Activated CD4-positive, alpha-beta T cell treated with anti-CD3 and anti-CD28 coated beads, Interleukin-2, amount 10 ng/mL, durations not matched to agents 24 days and 14 days (primary cell): ENCODE results near the gene HNF1B. TPM values are rescaled to one million over a fixed set of nuclear protein-coding genes. Genes with fewer than 3 reads are reported as not detected.
"Not testable (repeated sequence)": the region's sequence is repeated elsewhere in the genome, so short reads cannot be mapped to it uniquely, and the experiment has no call there.

Experiments
- DNase-seq: peaks from one replicate; pipeline ENCODE4 v3.0.0; 2022
- H3K27ac Mint-ChIP-seq: one replicate; pipeline ENCODE4 v1.8.0; 2022; ENCODE audit warnings: mild to moderate bottlenecking, mixed read lengths
- H3K27me3 Mint-ChIP-seq: one replicate; pipeline ENCODE4 v1.8.0; 2022; ENCODE audit warnings: mixed read lengths
- H3K36me3 Mint-ChIP-seq: one replicate; pipeline ENCODE4 v1.8.0; 2022; ENCODE audit warnings: low read depth, mild to moderate bottlenecking, mixed read lengths
- H3K4me1 Mint-ChIP-seq: one replicate; pipeline ENCODE4 v1.8.0; 2021; ENCODE audit warnings: mixed read lengths
- H3K4me3 Mint-ChIP-seq: one replicate; pipeline ENCODE4 v1.8.0; 2022; ENCODE audit warnings: mild to moderate bottlenecking, moderate library complexity, mixed read lengths
- H3K9me3 Mint-ChIP-seq: one replicate; pipeline ENCODE4 v1.8.0; 2021; ENCODE audit warnings: mixed read lengths
- intact Hi-C: fragments of 100-400 bp; cut with micrococcal nuclease; formaldehyde crosslinking; loops from one replicate; pipeline ENCODE4 v1.15.1; 2023
- total RNA-seq: library from RNA; stranded (reverse); gene quantifications from 2 replicates; pipeline ENCODE4 v1.2.3, GENCODE V29; 2022

The HNF1B gene
- total RNA-seq, 1 donor from 2014 or later = 2.2 TPM

GRCh38 chr17:37699285-37699973, 45.4 kb downstream of the HNF1B start:
- Mint-ChIP-seq H3K9me3 (no peaks in the 10 kb centered on the region), H3K4me1 (peaks cover 33% of the 10 kb centered on the region), H3K4me3 (no peak overlapping the region), H3K36me3 (peaks cover 1% of the 10 kb centered on the region), H3K27me3 (peaks cover 16% of the 10 kb centered on the region), H3K27ac (no peak overlapping the region)
- no peak for DNase-seq
- intact Hi-C loops = loop anchor here (2.0 kb wide), 1 partner anchor 65 kb away; no protein-coding TSS in a partner anchor

GRCh38 chr17:37698911-37699255, 46.0 kb downstream of the HNF1B start:
- Mint-ChIP-seq H3K4me1 (peaks cover 33% of the 10 kb centered on the region), H3K27ac (peak overlapping the region; percentile 55), H3K27me3 (peaks cover 15% of the 10 kb centered on the region), H3K9me3 (no peaks in the 10 kb centered on the region), H3K4me3 (peak overlapping the region; percentile 15), H3K36me3 (peaks cover 1% of the 10 kb centered on the region)
- intact Hi-C loops = loop anchor here (2.0 kb wide), 1 partner anchor 66 kb away; no protein-coding TSS in a partner anchor
- no peak for DNase-seq

- H3K9me3 Mint-ChIP-seq = no peaks in the 10 kb centered on the region
- peaks cover 1% of the 10 kb centered on the region for H3K36me3 Mint-ChIP-seq
- H3K4me3 Mint-ChIP-seq = peak overlapping the region; percentile 15
- H3K27me3 Mint-ChIP-seq = peaks cover 12% of the 10 kb centered on the region
- peaks cover 33% of the 10 kb centered on the region for H3K4me1 Mint-ChIP-seq
- intact Hi-C loops = loop anchor here (2.0 kb wide), 1 partner anchor 66 kb away; no protein-coding TSS in a partner anchor
- DNase-seq = peak; percentile 63
- peak overlapping the region; percentile 61 for H3K27ac Mint-ChIP-seq
Measured at GRCh38 chr17:37698132-37698910, 46.5 kb downstream of the HNF1B start.

GRCh38 chr17:37697381-37697780, 47.5 kb downstream of the HNF1B start:
- H3K4me1 Mint-ChIP-seq = peaks cover 31% of the 10 kb centered on the region
- H3K9me3 Mint-ChIP-seq = no peaks in the 10 kb centered on the region
- intact Hi-C loops = no loop called here
- H3K4me3 Mint-ChIP-seq = no peak overlapping the region
- peaks cover 1% of the 10 kb centered on the region for H3K36me3 Mint-ChIP-seq
- H3K27me3 Mint-ChIP-seq = peaks cover 12% of the 10 kb centered on the region
- no peak for DNase-seq
- H3K27ac Mint-ChIP-seq = peak overlapping the region; percentile 38

- Mint-ChIP-seq H3K4me1 (peaks cover 26% of the 10 kb centered on the region), H3K27me3 (peaks cover 10% of the 10 kb centered on the region), H3K27ac (no peak overlapping the region), H3K4me3 (no peak overlapping the region), H3K36me3 (peaks cover 1% of the 10 kb centered on the region), H3K9me3 (no peaks in the 10 kb centered on the region)
- intact Hi-C loops = no loop called here
- DNase-seq = no peak
Measured at GRCh38 chr17:37696366-37696765, 48.5 kb downstream of the HNF1B start.

GRCh38 chr17:37695726-37696125, 49.1 kb downstream of the HNF1B start:
- H3K27ac Mint-ChIP-seq = no peak overlapping the region
- peaks cover 22% of the 10 kb centered on the region for H3K4me1 Mint-ChIP-seq
- no peaks in the 10 kb centered on the region for H3K9me3 Mint-ChIP-seq
- intact Hi-C loops = no loop called here
- H3K4me3 Mint-ChIP-seq = no peak overlapping the region
- peaks cover 10% of the 10 kb centered on the region for H3K27me3 Mint-ChIP-seq
- no peak for DNase-seq
- peaks cover 1% of the 10 kb centered on the region for H3K36me3 Mint-ChIP-seq

GRCh38 chr17:37694734-37695133, 50.1 kb downstream of the HNF1B start:
- peaks cover 22% of the 10 kb centered on the region for H3K4me1 Mint-ChIP-seq
- DNase-seq = no peak
- H3K9me3 Mint-ChIP-seq = no peaks in the 10 kb centered on the region
- no peak overlapping the region for H3K27ac Mint-ChIP-seq
- intact Hi-C loops = no loop called here
- H3K27me3 Mint-ChIP-seq = peaks cover 10% of the 10 kb centered on the region
- H3K36me3 Mint-ChIP-seq = peaks cover 1% of the 10 kb centered on the region
- no peak overlapping the region for H3K4me3 Mint-ChIP-seq

- H3K36me3 Mint-ChIP-seq = no peaks in the 10 kb centered on the region
- peaks cover 13% of the 10 kb centered on the region for H3K4me1 Mint-ChIP-seq
- no peak overlapping the region for H3K4me3 Mint-ChIP-seq
- no peak overlapping the region for H3K27ac Mint-ChIP-seq
- intact Hi-C loops = no loop called here
- DNase-seq = no peak
- peaks cover 10% of the 10 kb centered on the region for H3K27me3 Mint-ChIP-seq
- H3K9me3 Mint-ChIP-seq = no peaks in the 10 kb centered on the region
Measured at GRCh38 chr17:37693328-37693727, 51.5 kb downstream of the HNF1B start.

GRCh38 chr17:37691807-37692206, 53.1 kb downstream of the HNF1B start:
- Mint-ChIP-seq H3K36me3 (no peaks in the 10 kb centered on the region), H3K4me3 (no peak overlapping the region), H3K27ac (no peak overlapping the region), H3K4me1 (no peaks in the 10 kb centered on the region), H3K27me3 (peaks cover 5% of the 10 kb centered on the region), H3K9me3 (no peaks in the 10 kb centered on the region)
- no peak for DNase-seq
- intact Hi-C loops = no loop called here

- H3K4me1 Mint-ChIP-seq = no peaks in the 10 kb centered on the region
- DNase-seq = no peak
- no peaks in the 10 kb centered on the region for H3K9me3 Mint-ChIP-seq
- no peaks in the 10 kb centered on the region for H3K36me3 Mint-ChIP-seq
- H3K27ac Mint-ChIP-seq = no peak overlapping the region
- intact Hi-C loops = no loop called here
- no peak overlapping the region for H3K4me3 Mint-ChIP-seq
- no peaks in the 10 kb centered on the region for H3K27me3 Mint-ChIP-seq
Measured at GRCh38 chr17:37689317-37689716, 55.5 kb downstream of the HNF1B start.

GRCh38 chr17:37683454-37683984, 61.3 kb downstream of the HNF1B start:
- intact Hi-C loops = no loop called here
- Mint-ChIP-seq H3K4me3 (no peak overlapping the region), H3K27ac (no peak overlapping the region), H3K4me1 (no peaks in the 10 kb centered on the region), H3K36me3 (no peaks in the 10 kb centered on the region), H3K27me3 (peaks cover under 1% of the 10 kb centered on the region), H3K9me3 (peaks cover 3% of the 10 kb centered on the region)
- no peak for DNase-seq

GRCh38 chr17:37682007-37682406, 62.9 kb downstream of the HNF1B start:
- H3K27me3 Mint-ChIP-seq = peaks cover 9% of the 10 kb centered on the region
- peaks cover 5% of the 10 kb centered on the region for H3K9me3 Mint-ChIP-seq
- H3K4me1 Mint-ChIP-seq = no peaks in the 10 kb centered on the region
- no peaks in the 10 kb centered on the region for H3K36me3 Mint-ChIP-seq
- no peak overlapping the region for H3K4me3 Mint-ChIP-seq
- intact Hi-C loops = no loop called here
- no peak overlapping the region for H3K27ac Mint-ChIP-seq
- no peak for DNase-seq

- H3K27ac Mint-ChIP-seq, H3K4me1 Mint-ChIP-seq, H3K9me3 Mint-ChIP-seq, H3K36me3 Mint-ChIP-seq, H3K4me3 Mint-ChIP-seq, DNase-seq, intact Hi-C loops: not testable (repeated sequence)
- H3K27me3 Mint-ChIP-seq = peaks cover 17% of the 10 kb centered on the region
Measured at GRCh38 chr17:37679995-37680394, 64.9 kb downstream of the HNF1B start.

GRCh38 chr17:37678036-37678435, 66.8 kb downstream of the HNF1B start:
- no peaks in the 10 kb centered on the region for H3K4me1 Mint-ChIP-seq

More at GRCh38 chr17:37678036-37678435, 66.8 kb downstream of the HNF1B start:
- Mint-ChIP-seq H3K27me3 (peaks cover 20% of the 10 kb centered on the region), H3K4me3 (no peak overlapping the region), H3K27ac (no peak overlapping the region), H3K9me3 (peaks cover 5% of the 10 kb centered on the region), H3K36me3 (no peaks in the 10 kb centered on the region)
- no peak for DNase-seq
- intact Hi-C loops = no loop called here
